HS-5 (cell line): Measurements from ENCODE around the gene RASD2.

Source experiments
- DNase-seq: peaks from one replicate; pipeline ENCODE4 v3.0.0-alpha.2; 2012; ENCODE audit warnings: low read depth

RASD2 gene

DNA sequence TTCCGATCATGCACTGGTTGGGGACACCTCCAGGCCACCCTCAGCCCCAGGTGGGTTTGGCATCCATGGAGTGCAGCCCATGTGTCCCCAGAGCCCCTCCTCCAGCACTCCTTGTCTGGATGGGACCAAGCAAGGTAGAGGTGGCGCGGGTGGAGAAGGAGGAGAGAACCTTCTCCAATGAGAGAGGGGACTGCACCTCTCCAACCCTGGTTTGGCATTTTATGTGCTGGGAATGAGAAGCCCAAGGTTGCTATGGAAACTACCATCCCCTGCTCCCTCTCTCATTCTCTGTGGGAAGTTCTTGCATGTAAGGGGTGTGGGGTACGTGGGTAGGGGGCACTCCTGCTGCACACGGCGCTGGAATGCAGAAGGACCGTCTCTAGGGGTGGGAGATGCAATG, 21.8 kb upstream of the RASD2 start:
- no peak for DNase-seq

- no peak for DNase-seq
These were observed 21.2 kb upstream of the RASD2 start for GRCh38 chr22:35519306-35520000.

- DNase-seq, result no peak
These were observed 19.0 kb upstream of the RASD2 start for GRCh38 chr22:35521358-35522224.

- DNase-seq, result no peak
These were observed 18.1 kb upstream of the RASD2 start for GRCh38 chr22:35522225-35523149.

- DNase-seq, result no peak
These were observed 17.3 kb upstream of the RASD2 start for GRCh38 chr22:35523167-35523947.

GRCh38 chr22:35524966-35525686, 15.5 kb upstream of the RASD2 start:
- DNase-seq, result no peak

DNA sequence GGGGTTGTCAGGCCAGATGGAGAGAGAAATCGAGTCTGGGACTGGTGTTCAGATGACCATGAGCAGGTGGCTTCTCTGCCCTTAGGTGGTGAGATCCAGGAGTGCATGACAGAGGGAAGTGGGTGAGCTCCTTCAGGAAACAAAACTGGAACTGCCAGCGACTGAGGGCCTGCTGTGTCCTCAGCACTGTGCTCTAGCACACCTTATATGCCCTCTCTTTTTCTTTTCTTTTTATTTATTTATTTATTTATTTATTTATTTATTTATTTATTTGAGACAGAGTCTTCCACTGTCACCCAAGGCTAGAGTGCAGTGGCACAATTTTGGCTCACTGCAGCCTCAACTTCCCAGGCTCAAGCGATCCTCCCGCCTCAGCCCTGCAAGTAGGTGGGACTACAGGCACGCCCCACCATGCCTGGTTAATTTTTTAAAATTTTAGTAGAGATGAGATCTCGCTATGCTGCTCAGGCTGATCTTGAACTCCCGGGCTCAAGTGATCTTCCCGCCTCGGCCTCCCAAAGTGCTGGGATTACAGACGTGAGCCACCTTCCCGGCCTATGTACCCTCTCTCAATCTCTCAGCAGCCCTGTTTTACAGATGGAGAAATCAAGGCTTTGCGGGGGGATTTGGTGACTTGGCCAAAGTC, 14.8 kb upstream of the RASD2 start:
- no peak for DNase-seq

- DNase-seq, result no peak
These were observed 14.2 kb upstream of the RASD2 start for GRCh38 chr22:35526333-35526979.

- no peak for DNase-seq
These were observed 11.7 kb upstream of the RASD2 start for GRCh38 chr22:35528927-35529326.

DNA sequence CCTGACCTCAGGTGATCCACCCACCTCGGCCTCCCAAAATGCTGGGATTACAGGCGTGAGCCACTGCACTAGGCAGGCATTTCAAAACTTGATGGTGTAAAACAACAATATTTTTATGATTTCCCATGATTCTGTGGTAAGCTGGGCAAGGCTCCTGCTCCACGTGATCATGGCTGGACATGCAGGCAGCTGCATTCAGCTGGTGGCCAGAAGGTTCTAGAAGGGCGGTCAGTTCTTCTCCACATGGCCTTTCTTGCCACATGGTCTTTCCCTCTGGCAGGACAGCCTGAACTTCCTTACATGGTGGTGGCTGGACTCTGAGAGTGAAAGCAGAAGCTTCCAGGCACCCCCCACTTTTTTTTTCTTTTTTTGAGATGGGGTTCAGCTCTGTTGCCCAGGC, 9.9 kb upstream of the RASD2 start:
- DNase-seq, result no peak

- DNase-seq, result no peak
These were observed 9.4 kb upstream of the RASD2 start for GRCh38 chr22:35531202-35531601.

DNA sequence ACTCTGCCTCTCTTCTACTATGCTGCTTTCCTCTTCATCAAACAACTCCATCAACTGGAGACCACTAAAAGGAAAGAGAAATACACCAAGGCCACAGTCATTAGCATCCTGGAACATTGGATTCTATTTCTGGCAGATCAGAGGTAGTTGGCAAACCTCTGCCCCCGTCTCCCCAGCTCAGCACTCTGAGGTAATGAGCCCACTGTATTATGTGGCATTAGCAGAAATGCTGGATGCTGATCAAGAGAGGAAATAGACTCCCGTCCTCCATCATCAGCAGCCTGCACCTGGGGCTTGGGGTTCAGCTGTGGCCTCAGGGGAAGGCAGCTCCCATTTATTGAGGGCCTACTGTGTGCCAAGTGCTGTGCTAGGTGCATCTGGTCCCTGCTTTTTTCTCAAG, 9.0 kb upstream of the RASD2 start:
- no peak for DNase-seq

GRCh38 chr22:35533365-35534029, 7.1 kb upstream of the RASD2 start:
- no peak for DNase-seq

GRCh38 chr22:35534091-35534490, 6.5 kb upstream of the RASD2 start:
- DNase-seq, result no peak

GRCh38 chr22:35537232-35537631, 3.4 kb upstream of the RASD2 start:
- DNase-seq, result no peak

DNA sequence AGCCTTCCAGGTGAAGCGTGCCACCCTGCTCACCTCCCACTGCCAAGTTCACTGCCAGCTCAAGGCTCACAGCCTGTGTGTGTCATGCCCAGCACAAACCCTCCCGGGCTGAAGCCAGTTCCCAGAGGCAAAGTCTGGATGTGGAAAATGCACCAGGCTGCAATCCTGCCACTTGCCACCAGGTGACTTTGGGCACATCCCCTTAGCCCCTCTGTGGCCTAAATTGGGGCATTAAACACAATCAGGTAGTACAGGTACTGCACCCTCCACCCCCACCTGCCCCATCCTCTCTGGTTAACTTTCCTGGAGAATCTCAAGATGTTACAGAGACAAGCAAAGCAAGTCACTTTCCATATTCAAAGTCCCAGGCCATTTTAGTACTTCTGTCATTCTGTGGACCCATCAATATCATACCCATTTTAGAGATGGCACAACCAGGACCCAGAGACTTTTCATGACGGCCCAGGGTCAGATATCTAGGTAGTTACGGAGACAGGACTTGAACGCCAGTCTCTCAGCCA, 1.8 kb upstream of the RASD2 start:
- DNase-seq, result no peak

GRCh38 chr22:35539487-35539886, 1.1 kb upstream of the RASD2 start:
- DNase-seq, result no peak

DNA sequence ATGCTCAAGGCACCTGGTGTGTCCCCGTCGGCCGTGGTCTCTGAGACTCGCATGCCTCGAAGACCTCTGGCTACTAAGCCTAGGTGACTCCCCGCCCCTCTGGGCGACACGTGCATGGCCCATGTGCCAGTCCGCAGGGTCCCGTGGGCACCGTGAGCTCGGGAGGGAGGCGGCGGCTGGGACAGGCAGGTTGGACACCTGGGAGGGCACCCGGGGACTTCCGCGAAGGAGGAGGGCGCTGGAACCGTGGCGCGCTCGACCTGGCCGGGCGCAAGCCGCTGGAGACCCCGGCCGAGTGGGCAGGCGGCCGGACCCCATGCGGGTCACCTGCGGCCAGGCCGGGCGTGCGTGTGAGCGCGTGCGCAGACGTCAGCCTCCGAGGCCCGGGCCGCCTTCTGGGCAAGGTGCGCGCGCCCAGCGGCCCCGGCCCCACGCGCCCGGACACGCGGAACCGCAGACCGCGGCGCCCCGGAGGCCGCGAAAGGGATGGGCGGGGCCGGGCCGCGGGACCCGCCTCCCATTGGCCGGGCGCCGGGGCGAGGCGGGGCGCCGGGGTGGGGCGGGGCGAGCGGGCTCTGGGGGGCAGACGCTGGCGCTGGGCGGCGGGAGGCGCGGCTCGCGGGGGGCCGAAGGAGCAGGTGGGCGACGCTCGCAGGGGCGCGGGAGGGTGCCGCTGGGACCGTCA, 579 bp upstream of the RASD2 start:
- DNase-seq, result no peak
